DOHH2 (cell line): Measurements from ENCODE around the gene PRR16.

Source experiments
- CTCF ChIP-seq: fragments of 200-600 bp; sonication (generic); IDR thresholded peaks from one replicate; pipeline ENCODE4 v1.5.1; 2014; ENCODE audit warnings: antibody characterized with exemption, mild to moderate bottlenecking, low read depth, low read length; ENCODE audit not compliant: poor library complexity, severe bottlenecking
- EZH2phosphoT487 ChIP-seq: fragments of 200-600 bp; sonication (generic); IDR thresholded peaks from 2 replicates; pipeline ENCODE4 v1.6.1; 2017; ENCODE audit warnings: borderline replicate concordance, mild to moderate bottlenecking, antibody characterized with exemption, low read length, moderate library complexity, mixed read lengths

GRCh38 chr5:120697147-120697546, 233.0 kb downstream of the PRR16 start:
- TF ChIP-seq CTCF = no peak
- no peak for TF ChIP-seq EZH2phosphoT487
